Calu3 (cell line): ENCODE measurements around the gene DDX20. TPM values are rescaled to one million over a fixed set of nuclear protein-coding genes. Genes with fewer than 3 reads are reported as not detected.

ENCODE experiments used
- BruUV-seq: library from RNA; stranded (reverse); fragments of 400-500 nt; replicated peaks from 2 replicates; lab custom pipeline; 2021; lab: Mats Ljungman, UMichigan
- CTCF ChIA-PET: fragments of 300-600 bp; sonication (Branson Sonifier 250); formaldehyde crosslinking; loops from one replicate; lab custom pipeline; 2022; ENCODE audit warnings: antibody characterized with exemption; lab: Charles Lee
- DNase-seq: peaks from one replicate; pipeline ENCODE4 v3.0.0; 2022
- H3K27ac Mint-ChIP-seq: one replicate; pipeline ENCODE4 v1.8.0; 2022; ENCODE audit warnings: mixed read lengths; ENCODE audit not compliant: unreplicated experiment
- H3K27me3 Mint-ChIP-seq: one replicate; pipeline ENCODE4 v1.8.0; 2022; ENCODE audit warnings: mixed read lengths; ENCODE audit not compliant: unreplicated experiment
- H3K36me3 Mint-ChIP-seq: one replicate; pipeline ENCODE4 v1.8.0; 2022; ENCODE audit warnings: mild to moderate bottlenecking, moderate library complexity, mixed read lengths; ENCODE audit not compliant: insufficient read depth, unreplicated experiment
- H3K4me1 Mint-ChIP-seq: one replicate; pipeline ENCODE4 v1.8.0; 2022; ENCODE audit warnings: mild to moderate bottlenecking, low read depth, mixed read lengths; ENCODE audit not compliant: unreplicated experiment
- H3K4me3 Mint-ChIP-seq: one replicate; pipeline ENCODE4 v1.8.0; 2022; ENCODE audit warnings: mild to moderate bottlenecking, low read depth, moderate library complexity, mixed read lengths; ENCODE audit not compliant: unreplicated experiment
- H3K9me3 Mint-ChIP-seq: one replicate; pipeline ENCODE4 v1.8.0; 2022; ENCODE audit warnings: low read depth, mixed read lengths; ENCODE audit not compliant: unreplicated experiment
- CTCF ChIP-seq: fragments of 200-600 bp; IDR thresholded peaks from one replicate; pipeline ENCODE4 v1.8.0; 2022; ENCODE audit warnings: antibody characterized with exemption; ENCODE audit not compliant: unreplicated experiment
- intact Hi-C: fragments of 100-400 bp; cut with micrococcal nuclease; formaldehyde crosslinking; loops from one replicate; pipeline ENCODE4 v1.10.0; 2022; ENCODE audit not compliant: unreplicated experiment
- total RNA-seq: library from RNA; stranded (reverse); gene quantifications from 2 replicates; pipeline ENCODE4 v1.2.3, GENCODE V29; 2022

DDX20 gene
- total RNA-seq, 1 experiment from 2014 or later: 8.9 TPM

- Mint-ChIP-seq H3K27ac (no peak overlapping the region), H3K27me3 (peaks cover 79% of the 10 kb centered on the region), H3K36me3 (peaks cover 5% of the 10 kb centered on the region), H3K9me3 (no peaks in the 10 kb centered on the region), H3K4me1 (no peaks in the 10 kb centered on the region), H3K4me3 (no peak overlapping the region)
- no TSS peak for BruUV-seq
- DNase-seq: no peak
- intact Hi-C loops: no loop called here
- CTCF ChIA-PET: no interaction called here
- TF ChIP-seq CTCF: no peak
These were observed 34.1 kb downstream of the DDX20 start for GRCh38 chr1:111789666-111790316.

- intact Hi-C loops: no loop called here
These were observed 36.1 kb downstream of the DDX20 start for GRCh38 chr1:111791776-111792175.

GRCh38 chr1:111792249-111792648 is 36.5 kb downstream of the DDX20 start:
- no TSS peak for BruUV-seq
- CTCF ChIA-PET: interaction anchor here (0.7 kb wide), 1 partner anchor 562 kb away, joined by 4 read pairs; no protein-coding TSS in a partner anchor
- Mint-ChIP-seq H3K36me3 (no peaks in the 10 kb centered on the region), H3K9me3 (no peaks in the 10 kb centered on the region), H3K4me1 (no peaks in the 10 kb centered on the region), H3K27ac (no peak overlapping the region), H3K27me3 (peaks cover 54% of the 10 kb centered on the region), H3K4me3 (no peak overlapping the region)
- no peak for DNase-seq
- intact Hi-C loops: no loop called here
- no peak for TF ChIP-seq CTCF

More at GRCh38 chr1:111791776-111792175, 36.1 kb downstream of the DDX20 start:
- no peaks in the 10 kb centered on the region for H3K4me1 Mint-ChIP-seq
- DNase-seq: no peak
- BruUV-seq: no TSS peak
- H3K36me3 Mint-ChIP-seq: no peaks in the 10 kb centered on the region
- CTCF ChIA-PET: no interaction called here
- H3K27me3 Mint-ChIP-seq: peaks cover 59% of the 10 kb centered on the region
- H3K4me3 Mint-ChIP-seq: no peak overlapping the region
- TF ChIP-seq CTCF: no peak
- no peak overlapping the region for H3K27ac Mint-ChIP-seq
- H3K9me3 Mint-ChIP-seq: no peaks in the 10 kb centered on the region

- Mint-ChIP-seq H3K27me3 (peaks cover 38% of the 10 kb centered on the region), H3K36me3 (no peaks in the 10 kb centered on the region), H3K4me3 (no peak overlapping the region), H3K4me1 (no peaks in the 10 kb centered on the region), H3K27ac (no peak overlapping the region), H3K9me3 (no peaks in the 10 kb centered on the region)
- BruUV-seq: no TSS peak
- intact Hi-C loops: no loop called here
- no peak for TF ChIP-seq CTCF
- DNase-seq: no peak
- CTCF ChIA-PET: no interaction called here
These were observed 38.2 kb downstream of the DDX20 start for GRCh38 chr1:111793923-111794322.
